Osteoblast (primary cell): ENCODE data around the gene ITPR1. TPM values are rescaled to one million over a fixed set of nuclear protein-coding genes. Genes with fewer than 3 reads are reported as not detected.
"Not testable (repeated sequence)": the region's sequence is repeated elsewhere in the genome, so short reads cannot be mapped to it uniquely, and the experiment has no call there.

Source experiments
- DNase-seq: peaks from one replicate; pipeline ENCODE4 v3.0.0; 2011; ENCODE audit warnings: low spot score, mixed read lengths; ENCODE audit not compliant: insufficient read length; ENCODE audit errors: missing footprints
- H2AFZ ChIP-seq: 2 replicates; pipeline ENCODE4 v1.6.0; 2011; ENCODE audit warnings: mild to moderate bottlenecking, low read length
- H3K27ac ChIP-seq: 2 replicates; pipeline ENCODE4 v1.5.1; 2011; ENCODE audit warnings: mild to moderate bottlenecking, low read depth, low read length, moderate library complexity
- H3K27me3 ChIP-seq: 2 replicates; pipeline ENCODE4 v1.6.0; 2012; ENCODE audit warnings: mild to moderate bottlenecking, control low read depth, inconsistent platforms, low read length, moderate library complexity; ENCODE audit not compliant: insufficient read depth
- H3K36me3 ChIP-seq: 2 replicates; pipeline ENCODE4 v1.5.1; 2011; ENCODE audit warnings: mild to moderate bottlenecking, low read length, control low read depth, moderate library complexity; ENCODE audit not compliant: insufficient read depth
- H3K4me1 ChIP-seq: 2 replicates; pipeline ENCODE4 v1.5.1; 2011; ENCODE audit warnings: mild to moderate bottlenecking, low read length, control low read depth, moderate library complexity; ENCODE audit not compliant: insufficient read depth
- H3K4me2 ChIP-seq: 2 replicates; pipeline ENCODE4 v1.6.0; 2011; ENCODE audit warnings: mild to moderate bottlenecking, low read length; ENCODE audit not compliant: insufficient read depth
- H3K4me3 ChIP-seq: fragments of 200-600 bp; sonication (generic); 3 replicates; pipeline ENCODE4 v1.5.1; 2012; ENCODE audit warnings: mild to moderate bottlenecking, low read length, inconsistent platforms; ENCODE audit not compliant: insufficient read depth
- H3K79me2 ChIP-seq: 2 replicates; pipeline ENCODE4 v1.6.0; 2012; ENCODE audit warnings: mild to moderate bottlenecking, low read length, control low read depth, inconsistent platforms; ENCODE audit not compliant: insufficient read depth
- H3K9me3 ChIP-seq: 2 replicates; pipeline ENCODE4 v1.5.1; 2011; ENCODE audit warnings: low read depth, low read length, control low read depth
- H4K20me1 ChIP-seq: 2 replicates; pipeline ENCODE4 v1.6.0; 2012; ENCODE audit warnings: mild to moderate bottlenecking, low read length, control low read depth; ENCODE audit not compliant: insufficient read depth
- CTCF ChIP-seq: IDR thresholded peaks from 2 replicates; pipeline ENCODE4 v1.5.1; 2011; ENCODE audit warnings: mild to moderate bottlenecking, low read depth, low read length, moderate library complexity; ENCODE audit errors: extremely low read depth
- total RNA-seq: library from RNA; depleted of rRNA; stranded (reverse); fragments of >200 nt; gene quantifications from 2 replicates; pipeline ENCODE4 v1.2.3, GENCODE V29; 2012

The ITPR1 gene
- total RNA-seq, 1 donor = 16.6 TPM

- Histone ChIP-seq H3K27ac (no peak overlapping the region), H3K4me3 (no peak overlapping the region), H4K20me1 (no peaks in the 10 kb centered on the region), H3K4me1 (no peaks in the 10 kb centered on the region), H3K4me2 (no peak overlapping the region), H2AFZ (no peak overlapping the region), H3K9me3 (no peaks in the 10 kb centered on the region), H3K79me2 (no peaks in the 10 kb centered on the region), H3K36me3 (no peaks in the 10 kb centered on the region), H3K27me3 (no peaks in the 10 kb centered on the region)
- TF ChIP-seq CTCF = no peak
- DNase-seq = no peak
Measured at GRCh38 chr3:4595710-4596113, 102.6 kb downstream of the ITPR1 start.

GRCh38 chr3:4596612-4597011, 103.5 kb downstream of the ITPR1 start:
- Histone ChIP-seq H3K27me3 (no peaks in the 10 kb centered on the region), H3K79me2 (no peaks in the 10 kb centered on the region), H3K36me3 (no peaks in the 10 kb centered on the region), H3K4me3 (no peak overlapping the region), H3K9me3 (no peaks in the 10 kb centered on the region), H4K20me1 (no peaks in the 10 kb centered on the region), H2AFZ (no peak overlapping the region), H3K4me2 (no peak overlapping the region), H3K4me1 (no peaks in the 10 kb centered on the region), H3K27ac (no peak overlapping the region)
- DNase-seq = no peak
- no peak for TF ChIP-seq CTCF

GRCh38 chr3:4597208-4597985, 104.2 kb downstream of the ITPR1 start:
- Histone ChIP-seq H3K9me3 (no peaks in the 10 kb centered on the region), H3K27me3 (no peaks in the 10 kb centered on the region), H3K4me2 (no peak overlapping the region), H4K20me1 (no peaks in the 10 kb centered on the region), H3K27ac (no peak overlapping the region), H2AFZ (no peak overlapping the region), H3K4me3 (no peak overlapping the region), H3K4me1 (no peaks in the 10 kb centered on the region), H3K79me2 (no peaks in the 10 kb centered on the region), H3K36me3 (no peaks in the 10 kb centered on the region)
- TF ChIP-seq CTCF = no peak
- DNase-seq = no peak

- not testable (repeated sequence) for H3K27ac ChIP-seq, H3K4me2 ChIP-seq, H4K20me1 ChIP-seq, H2AFZ ChIP-seq, H3K9me3 ChIP-seq, H3K27me3 ChIP-seq, H3K4me1 ChIP-seq, DNase-seq, H3K79me2 ChIP-seq, H3K4me3 ChIP-seq, H3K36me3 ChIP-seq
Measured at GRCh38 chr3:4598232-4598631, 105.1 kb downstream of the ITPR1 start.
